ENCODE results near the gene MYO3B. TPM values are rescaled to one million over a fixed set of nuclear protein-coding genes. Genes with fewer than 3 reads are reported as not detected.

The MYO3B gene
- total RNA-seq, 1 experiment from 2014 or later = 4.4 TPM

DNA sequence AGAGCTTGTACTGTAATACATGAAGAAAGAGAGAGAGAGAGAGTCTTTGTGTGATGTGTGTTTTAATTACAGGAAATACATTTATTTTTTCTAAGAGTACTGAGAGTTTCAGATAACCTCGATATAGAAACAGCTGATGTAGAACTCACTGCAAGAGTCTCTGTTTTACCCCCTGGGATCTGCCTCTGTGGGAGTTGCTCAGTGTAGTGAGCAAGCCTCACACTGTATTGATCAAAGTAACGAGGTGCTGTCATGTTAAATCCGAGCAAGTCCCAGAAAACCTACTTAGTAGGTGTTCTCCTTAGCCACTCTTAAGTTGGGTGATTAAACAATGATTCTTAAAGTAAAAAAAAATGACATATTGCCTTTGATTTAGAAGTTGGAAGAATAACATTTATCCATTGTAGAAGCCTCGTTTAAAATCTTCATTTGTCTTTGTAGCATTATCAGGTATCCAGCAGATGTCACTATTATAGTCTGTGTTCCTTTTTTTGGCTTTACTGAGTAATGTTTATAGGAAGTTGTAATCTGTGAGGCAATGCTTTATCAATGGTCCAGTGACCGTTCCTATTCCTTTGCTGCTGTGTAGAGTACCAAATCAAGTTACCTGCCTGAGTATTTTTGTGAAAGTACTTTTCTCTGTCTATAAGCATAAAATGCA, 219.0 kb downstream of the MYO3B start:
- Histone ChIP-seq H3K27ac (ENCODE audit: low read length) (no peak overlapping the region), H3K9ac (ENCODE audit: low read length) (no peak overlapping the region), H3K4me2 (ENCODE audit: low read depth, low read length, poor library complexity, severe bottlenecking) (no peak overlapping the region), H3K36me3 (ENCODE audit: insufficient read depth, low read length) (no peaks in the 10 kb centered on the region), H3K4me1 (ENCODE audit: low read length) (no peaks in the 10 kb centered on the region), H2AFZ (ENCODE audit: low read length) (no peak overlapping the region), H3K9me3 (ENCODE audit: low read length) (no peaks in the 10 kb centered on the region), H3K27me3 (ENCODE audit: low read length) (no peaks in the 10 kb centered on the region), H4K20me1 (ENCODE audit: insufficient read depth, low read depth, low read length) (no peaks in the 10 kb centered on the region), H3K79me2 (ENCODE audit: low read length) (no peaks in the 10 kb centered on the region), H3K4me3 (ENCODE audit: low read length) (no peak overlapping the region), H3K9me2 (replicated peaks; ENCODE audit: insufficient read depth, low read length) (no peaks in the 10 kb centered on the region)
- peak; percentile 43 for DNase-seq

DNA sequence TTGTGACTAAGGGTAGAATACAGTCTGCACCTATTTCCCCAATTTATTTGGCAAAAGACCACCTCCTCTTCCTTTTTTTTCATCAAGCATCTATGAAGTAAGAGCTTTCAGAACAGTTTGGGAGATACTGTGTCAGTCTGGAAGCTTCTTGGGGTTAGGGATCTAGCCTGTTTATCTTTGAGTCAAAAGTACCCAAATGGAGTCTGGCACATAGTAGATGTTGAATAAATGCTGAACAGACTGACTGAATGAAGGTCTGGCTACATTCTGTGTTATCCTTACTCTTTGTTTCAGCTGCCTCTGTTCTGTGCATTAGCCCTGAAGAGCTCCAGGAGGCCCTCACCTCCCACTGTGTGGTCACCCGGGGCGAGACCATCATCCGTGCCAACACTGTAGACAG, 223.2 kb downstream of the MYO3B start:
- DNase-seq = no peak
- no peak overlapping the region for H3K27ac ChIP-seq (ENCODE audit: low read length)
- H3K4me2 ChIP-seq (ENCODE audit: low read depth, low read length, poor library complexity, severe bottlenecking) = no peak overlapping the region
- no peaks in the 10 kb centered on the region for H3K4me1 ChIP-seq (ENCODE audit: low read length)
- H3K4me3 ChIP-seq (ENCODE audit: low read length) = no peak overlapping the region
- H3K79me2 ChIP-seq (ENCODE audit: low read length) = no peaks in the 10 kb centered on the region
- H3K9ac ChIP-seq (ENCODE audit: low read length) = no peak overlapping the region
- no peak overlapping the region for H2AFZ ChIP-seq (ENCODE audit: low read length)
- no peaks in the 10 kb centered on the region for H4K20me1 ChIP-seq (ENCODE audit: insufficient read depth, low read depth, low read length)
- no peaks in the 10 kb centered on the region for H3K9me2 ChIP-seq (replicated peaks; ENCODE audit: insufficient read depth, low read length)
- H3K9me3 ChIP-seq (ENCODE audit: low read length) = no peaks in the 10 kb centered on the region
- H3K36me3 ChIP-seq (ENCODE audit: insufficient read depth, low read length) = no peaks in the 10 kb centered on the region
- no peaks in the 10 kb centered on the region for H3K27me3 ChIP-seq (ENCODE audit: low read length)

- DNase-seq = no peak
- no peak overlapping the region for H3K9ac ChIP-seq (ENCODE audit: low read length)
- H3K27ac ChIP-seq (ENCODE audit: low read length) = no peak overlapping the region
- H2AFZ ChIP-seq (ENCODE audit: low read length) = no peak overlapping the region
- H3K27me3 ChIP-seq (ENCODE audit: low read length) = no peaks in the 10 kb centered on the region
- H3K79me2 ChIP-seq (ENCODE audit: low read length) = no peaks in the 10 kb centered on the region
- peaks cover 14% of the 10 kb centered on the region for H3K4me1 ChIP-seq (ENCODE audit: low read length)
- no peak overlapping the region for H3K4me2 ChIP-seq (ENCODE audit: low read depth, low read length, poor library complexity, severe bottlenecking)
- no peaks in the 10 kb centered on the region for H3K36me3 ChIP-seq (ENCODE audit: insufficient read depth, low read length)
- H3K9me2 ChIP-seq (replicated peaks; ENCODE audit: insufficient read depth, low read length) = no peaks in the 10 kb centered on the region
- no peaks in the 10 kb centered on the region for H4K20me1 ChIP-seq (ENCODE audit: insufficient read depth, low read depth, low read length)
- H3K4me3 ChIP-seq (ENCODE audit: low read length) = no peak overlapping the region
- no peaks in the 10 kb centered on the region for H3K9me3 ChIP-seq (ENCODE audit: low read length)
Observed at GRCh38 chr2:170404846-170405245, 226.9 kb downstream of the MYO3B start.

GRCh38 chr2:170405326-170405725, 227.4 kb downstream of the MYO3B start:
- Histone ChIP-seq H4K20me1 (ENCODE audit: insufficient read depth, low read depth, low read length) (no peaks in the 10 kb centered on the region), H3K9ac (ENCODE audit: low read length) (no peak overlapping the region), H3K27ac (ENCODE audit: low read length) (no peak overlapping the region), H3K27me3 (ENCODE audit: low read length) (no peaks in the 10 kb centered on the region), H2AFZ (ENCODE audit: low read length) (no peak overlapping the region), H3K9me2 (replicated peaks; ENCODE audit: insufficient read depth, low read length) (no peaks in the 10 kb centered on the region), H3K4me1 (ENCODE audit: low read length) (peaks cover 14% of the 10 kb centered on the region), H3K4me3 (ENCODE audit: low read length) (no peak overlapping the region), H3K4me2 (ENCODE audit: low read depth, low read length, poor library complexity, severe bottlenecking) (no peak overlapping the region), H3K79me2 (ENCODE audit: low read length) (no peaks in the 10 kb centered on the region), H3K9me3 (ENCODE audit: low read length) (no peaks in the 10 kb centered on the region), H3K36me3 (ENCODE audit: insufficient read depth, low read length) (no peaks in the 10 kb centered on the region)
- no peak for DNase-seq

DNA sequence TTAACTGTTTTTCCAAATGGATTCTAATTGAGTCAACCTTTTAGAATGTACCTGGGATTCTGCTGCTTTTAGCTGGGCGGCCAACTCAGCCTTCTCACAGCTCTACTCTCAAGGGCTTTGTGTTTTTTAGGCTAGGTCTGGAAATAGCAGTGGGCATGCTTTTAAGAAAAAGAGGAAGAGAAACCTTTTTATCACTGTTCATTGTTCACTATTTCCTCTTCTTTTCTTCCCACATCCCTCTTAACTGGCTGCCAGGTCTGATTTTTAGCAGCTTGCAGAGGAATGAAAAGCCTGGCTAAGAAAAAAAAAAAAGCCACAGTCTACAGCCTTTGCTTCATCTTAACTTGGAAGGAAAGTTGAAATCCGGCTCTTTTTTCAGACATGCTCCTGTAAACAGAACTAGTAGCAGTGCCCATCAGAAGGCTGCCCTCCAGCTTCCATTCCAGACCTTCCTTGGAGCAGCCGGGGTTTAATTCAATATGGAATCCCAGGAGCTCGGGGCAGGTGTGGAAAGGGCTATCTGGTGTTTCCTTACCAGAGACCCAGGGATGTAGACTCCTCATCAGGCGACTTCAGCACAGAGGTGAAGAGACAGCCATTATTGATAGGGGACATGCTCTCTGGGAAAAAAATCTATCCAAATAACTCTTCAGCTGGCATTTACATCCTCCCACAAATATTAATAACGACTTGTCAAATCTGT, 230.7 kb downstream of the MYO3B start:
- Histone ChIP-seq H3K4me2 (ENCODE audit: low read depth, low read length, poor library complexity, severe bottlenecking) (peak overlapping the region; percentile 58), H3K27ac (ENCODE audit: low read length) (no peak overlapping the region), H3K36me3 (ENCODE audit: insufficient read depth, low read length) (no peaks in the 10 kb centered on the region), H3K4me3 (ENCODE audit: low read length) (peak overlapping the region; percentile 24; the same call in 1 of the 2 replicates), H3K79me2 (ENCODE audit: low read length) (no peaks in the 10 kb centered on the region), H4K20me1 (ENCODE audit: insufficient read depth, low read depth, low read length) (no peaks in the 10 kb centered on the region), H3K9ac (ENCODE audit: low read length) (no peak overlapping the region), H3K4me1 (ENCODE audit: low read length) (peaks cover 14% of the 10 kb centered on the region), H2AFZ (ENCODE audit: low read length) (no peak overlapping the region), H3K9me2 (replicated peaks; ENCODE audit: insufficient read depth, low read length) (no peaks in the 10 kb centered on the region), H3K27me3 (ENCODE audit: low read length) (no peaks in the 10 kb centered on the region), H3K9me3 (ENCODE audit: low read length) (no peaks in the 10 kb centered on the region)
- DNase-seq = peak; percentile 58

DNA sequence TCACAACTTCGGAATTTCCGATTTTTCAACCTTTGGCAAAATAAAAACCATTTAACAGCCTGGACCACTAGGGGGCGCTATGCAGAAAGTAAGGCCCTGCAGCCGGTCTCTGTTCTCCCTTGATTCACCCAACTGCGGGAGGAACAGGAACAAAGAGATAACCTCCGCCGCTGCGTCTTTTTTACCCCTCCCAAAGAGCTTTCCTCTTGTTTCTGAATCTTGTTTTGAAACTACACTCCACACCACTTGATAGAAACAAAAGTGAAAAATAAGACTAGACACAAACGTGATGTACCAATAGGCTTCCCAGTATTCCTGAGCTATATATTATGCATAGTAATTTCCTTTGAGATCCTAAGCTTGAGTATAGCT, 231.2 kb downstream of the MYO3B start:
- H3K27me3 ChIP-seq (ENCODE audit: low read length) = no peaks in the 10 kb centered on the region
- peaks cover 14% of the 10 kb centered on the region for H3K4me1 ChIP-seq (ENCODE audit: low read length)
- H3K79me2 ChIP-seq (ENCODE audit: low read length) = no peaks in the 10 kb centered on the region
- no peaks in the 10 kb centered on the region for H4K20me1 ChIP-seq (ENCODE audit: insufficient read depth, low read depth, low read length)
- no peaks in the 10 kb centered on the region for H3K9me2 ChIP-seq (replicated peaks; ENCODE audit: insufficient read depth, low read length)
- peak overlapping the region; percentile 24; the same call in 1 of the 2 replicates for H3K4me3 ChIP-seq (ENCODE audit: low read length)
- no peaks in the 10 kb centered on the region for H3K9me3 ChIP-seq (ENCODE audit: low read length)
- peak overlapping the region; percentile 58 for H3K4me2 ChIP-seq (ENCODE audit: low read depth, low read length, poor library complexity, severe bottlenecking)
- H3K9ac ChIP-seq (ENCODE audit: low read length) = no peak overlapping the region
- no peak overlapping the region for H3K27ac ChIP-seq (ENCODE audit: low read length)
- DNase-seq = peak; percentile 93
- H2AFZ ChIP-seq (ENCODE audit: low read length) = 0 out of 2 replicates have a peak overlapping the region, but pooled peaks have one; percentile 51
- H3K36me3 ChIP-seq (ENCODE audit: insufficient read depth, low read length) = no peaks in the 10 kb centered on the region

- Histone ChIP-seq H3K9me2 (replicated peaks; ENCODE audit: insufficient read depth, low read length) (no peaks in the 10 kb centered on the region), H3K9ac (ENCODE audit: low read length) (no peak overlapping the region), H3K79me2 (ENCODE audit: low read length) (no peaks in the 10 kb centered on the region), H3K36me3 (ENCODE audit: insufficient read depth, low read length) (no peaks in the 10 kb centered on the region), H4K20me1 (ENCODE audit: insufficient read depth, low read depth, low read length) (no peaks in the 10 kb centered on the region), H3K27ac (ENCODE audit: low read length) (no peak overlapping the region), H3K4me2 (ENCODE audit: low read depth, low read length, poor library complexity, severe bottlenecking) (no peak overlapping the region), H3K27me3 (ENCODE audit: low read length) (no peaks in the 10 kb centered on the region), H3K4me1 (ENCODE audit: low read length) (peaks cover 14% of the 10 kb centered on the region), H2AFZ (ENCODE audit: low read length) (no peak overlapping the region), H3K4me3 (ENCODE audit: low read length) (no peak overlapping the region), H3K9me3 (ENCODE audit: low read length) (no peaks in the 10 kb centered on the region)
- DNase-seq = no peak
Observed at GRCh38 chr2:170411660-170412059, 233.7 kb downstream of the MYO3B start.

DNA sequence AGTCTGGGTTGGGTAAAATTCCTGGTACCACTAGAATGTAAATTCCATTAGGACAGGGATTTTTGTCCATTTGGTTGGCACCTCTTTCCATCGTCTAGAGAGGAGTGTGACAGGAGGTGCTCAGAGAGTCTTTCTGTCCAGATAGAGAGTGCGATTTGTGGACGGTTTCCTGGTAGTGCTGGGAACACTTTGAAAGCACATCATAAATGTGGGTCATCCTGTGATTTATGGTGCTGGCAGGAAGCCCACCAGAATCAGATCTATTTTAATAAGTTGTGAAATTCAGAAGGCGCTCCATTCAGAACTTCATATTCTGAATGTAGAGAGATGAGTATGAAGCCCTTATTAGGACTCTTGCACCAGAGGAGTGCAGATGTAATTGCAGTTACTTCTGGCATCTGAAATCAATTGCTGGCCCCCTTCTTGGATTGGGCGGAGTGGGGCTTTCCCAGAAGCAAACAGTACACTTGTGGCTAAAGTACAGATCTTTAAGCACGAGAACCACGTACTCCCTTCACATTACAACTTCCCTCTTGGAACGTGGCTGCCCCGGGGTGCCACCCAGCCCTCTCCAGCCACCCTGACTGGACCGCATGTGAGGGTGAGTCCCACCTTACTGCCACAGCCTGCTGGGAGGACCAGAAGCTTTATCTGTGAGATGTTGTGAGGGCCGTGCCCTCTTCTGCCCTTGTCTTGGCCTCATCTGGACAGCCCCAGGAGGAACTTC, 243.2 kb downstream of the MYO3B start:
- Histone ChIP-seq H3K4me3 (ENCODE audit: low read length) (no peak overlapping the region), H4K20me1 (ENCODE audit: insufficient read depth, low read depth, low read length) (no peaks in the 10 kb centered on the region), H3K9me2 (replicated peaks; ENCODE audit: insufficient read depth, low read length) (no peaks in the 10 kb centered on the region), H3K9ac (ENCODE audit: low read length) (no peak overlapping the region), H3K9me3 (ENCODE audit: low read length) (no peaks in the 10 kb centered on the region), H3K27ac (ENCODE audit: low read length) (no peak overlapping the region), H3K4me1 (ENCODE audit: low read length) (no peaks in the 10 kb centered on the region), H2AFZ (ENCODE audit: low read length) (no peak overlapping the region), H3K4me2 (ENCODE audit: low read depth, low read length, poor library complexity, severe bottlenecking) (no peak overlapping the region), H3K27me3 (ENCODE audit: low read length) (no peaks in the 10 kb centered on the region), H3K36me3 (ENCODE audit: insufficient read depth, low read length) (no peaks in the 10 kb centered on the region), H3K79me2 (ENCODE audit: low read length) (no peaks in the 10 kb centered on the region)
- DNase-seq = no peak

Data from Karpas-422 (cell line).